Loucy (cell line): Measurements from ENCODE around the gene RTP2.

Source experiments
- EZH2phosphoT487 ChIP-seq: fragments of 200-600 bp; IDR thresholded peaks from 2 replicates; pipeline ENCODE4 v1.6.1; 2018; ENCODE audit warnings: antibody characterized with exemption, mild to moderate bottlenecking, moderate library complexity, borderline replicate concordance
- TF ChIP-seq, protein P1 (sequence below): fragments of 200-600 bp; sonication (generic); conservative IDR thresholded peaks from 2 replicates; pipeline ENCODE4 v1.5.1; 2014; ENCODE audit warnings: mild to moderate bottlenecking, antibody characterized with exemption, low read length

DNA sequence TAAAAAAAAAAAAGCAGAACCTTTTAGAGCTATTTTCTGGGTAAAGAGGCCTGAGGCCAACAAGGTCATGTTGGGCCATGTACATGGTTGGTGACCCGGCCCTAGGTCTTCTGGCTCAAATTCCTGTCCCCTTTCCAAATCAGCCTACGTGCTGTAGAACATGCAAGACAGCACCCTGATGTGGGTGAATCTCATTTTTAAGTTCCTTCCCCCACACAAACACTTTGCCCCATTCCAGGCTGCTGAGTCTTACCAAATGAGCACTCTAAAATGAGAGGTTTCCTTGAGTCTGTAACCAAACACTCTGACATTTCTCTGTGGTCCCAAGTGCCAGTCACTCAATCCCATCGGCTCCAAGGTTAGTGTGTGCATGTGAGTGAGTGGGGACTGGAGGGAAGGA lies 33.5 kb upstream of the RTP2 start:
- TF ChIP-seq, protein P1, sequence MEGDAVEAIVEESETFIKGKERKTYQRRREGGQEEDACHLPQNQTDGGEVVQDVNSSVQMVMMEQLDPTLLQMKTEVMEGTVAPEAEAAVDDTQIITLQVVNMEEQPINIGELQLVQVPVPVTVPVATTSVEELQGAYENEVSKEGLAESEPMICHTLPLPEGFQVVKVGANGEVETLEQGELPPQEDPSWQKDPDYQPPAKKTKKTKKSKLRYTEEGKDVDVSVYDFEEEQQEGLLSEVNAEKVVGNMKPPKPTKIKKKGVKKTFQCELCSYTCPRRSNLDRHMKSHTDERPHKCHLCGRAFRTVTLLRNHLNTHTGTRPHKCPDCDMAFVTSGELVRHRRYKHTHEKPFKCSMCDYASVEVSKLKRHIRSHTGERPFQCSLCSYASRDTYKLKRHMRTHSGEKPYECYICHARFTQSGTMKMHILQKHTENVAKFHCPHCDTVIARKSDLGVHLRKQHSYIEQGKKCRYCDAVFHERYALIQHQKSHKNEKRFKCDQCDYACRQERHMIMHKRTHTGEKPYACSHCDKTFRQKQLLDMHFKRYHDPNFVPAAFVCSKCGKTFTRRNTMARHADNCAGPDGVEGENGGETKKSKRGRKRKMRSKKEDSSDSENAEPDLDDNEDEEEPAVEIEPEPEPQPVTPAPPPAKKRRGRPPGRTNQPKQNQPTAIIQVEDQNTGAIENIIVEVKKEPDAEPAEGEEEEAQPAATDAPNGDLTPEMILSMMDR = no peak
- TF ChIP-seq EZH2phosphoT487 = no peak
